HFF-Myc (cell line): Measurements from ENCODE around the gene ARPC2.

Experiments used
- DNase-seq: peaks from one replicate; pipeline ENCODE4 v3.0.0-alpha.2; 2011; ENCODE audit warnings: low read depth; ENCODE audit errors: extremely low read depth
- H3K4me3 ChIP-seq: replicated peaks from 2 replicates; pipeline ENCODE4 v1.5.1; 2011; ENCODE audit warnings: low read depth, mild to moderate bottlenecking, control low read depth, low read length
- CTCF ChIP-seq: IDR thresholded peaks from 2 replicates; pipeline ENCODE4 v1.5.1; 2012; ENCODE audit warnings: mild to moderate bottlenecking, low read depth, low read length, control low read depth; ENCODE audit errors: missing control alignments

The ARPC2 gene

DNA sequence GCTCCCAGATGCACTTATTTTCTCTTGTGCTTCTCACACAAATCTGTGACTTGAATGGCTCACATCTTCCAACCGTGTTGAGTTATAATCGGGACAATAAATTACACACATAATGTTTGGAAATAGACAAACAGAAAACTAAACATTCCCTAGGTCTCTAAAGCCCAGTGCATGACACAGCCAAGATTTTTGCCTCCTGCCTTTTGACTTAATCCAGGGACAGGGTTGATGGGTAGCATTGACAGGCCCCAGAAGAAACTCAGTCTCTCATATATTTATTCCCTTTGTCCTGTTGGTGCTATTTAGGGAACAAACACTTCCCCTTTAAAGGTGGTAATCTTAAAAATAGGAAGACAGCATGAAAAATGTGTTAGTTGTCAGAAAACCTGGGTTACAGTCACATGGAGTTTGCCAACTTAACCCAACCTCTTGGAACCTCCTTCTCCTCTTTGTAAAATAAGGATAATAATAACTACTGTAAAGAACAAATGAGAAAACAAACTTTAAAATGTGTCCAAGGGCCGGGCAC, 24.0 kb upstream of the ARPC2 start:
- H3K4me3 ChIP-seq: no peak overlapping the region
- TF ChIP-seq CTCF: no peak
- no peak for DNase-seq

- DNase-seq: no peak
- no peak overlapping the region for H3K4me3 ChIP-seq
- TF ChIP-seq CTCF: no peak
Measured at GRCh38 chr2:218193701-218194100, 23.3 kb upstream of the ARPC2 start.

DNA sequence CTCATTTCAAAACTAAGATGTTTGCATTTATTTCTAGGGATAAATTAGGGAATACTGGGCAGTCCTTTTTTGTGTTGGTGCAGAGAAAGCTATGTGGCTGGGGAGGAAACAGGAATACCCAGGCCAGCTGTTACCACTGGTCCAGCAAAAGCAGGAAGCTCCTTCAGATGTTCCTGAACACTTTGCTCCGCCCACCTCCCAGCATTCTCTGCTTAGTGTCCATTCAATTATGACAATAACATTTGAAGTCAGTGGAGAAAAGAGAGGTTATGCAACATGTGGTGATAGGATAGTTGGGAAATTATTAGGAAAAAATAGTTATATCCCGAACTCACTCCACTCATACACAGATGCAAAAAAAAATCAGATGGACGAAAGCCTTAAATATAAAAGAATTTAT, 22.1 kb upstream of the ARPC2 start:
- no peak for DNase-seq
- no peak overlapping the region for H3K4me3 ChIP-seq
- TF ChIP-seq CTCF: no peak

- no peak for TF ChIP-seq CTCF
- H3K4me3 ChIP-seq: no peak overlapping the region
- no peak for DNase-seq
Measured at GRCh38 chr2:218196974-218197373, 20.0 kb upstream of the ARPC2 start.

GRCh38 chr2:218202266-218202665, 14.7 kb upstream of the ARPC2 start:
- no peak for DNase-seq
- TF ChIP-seq CTCF: no peak
- no peak overlapping the region for H3K4me3 ChIP-seq

DNA sequence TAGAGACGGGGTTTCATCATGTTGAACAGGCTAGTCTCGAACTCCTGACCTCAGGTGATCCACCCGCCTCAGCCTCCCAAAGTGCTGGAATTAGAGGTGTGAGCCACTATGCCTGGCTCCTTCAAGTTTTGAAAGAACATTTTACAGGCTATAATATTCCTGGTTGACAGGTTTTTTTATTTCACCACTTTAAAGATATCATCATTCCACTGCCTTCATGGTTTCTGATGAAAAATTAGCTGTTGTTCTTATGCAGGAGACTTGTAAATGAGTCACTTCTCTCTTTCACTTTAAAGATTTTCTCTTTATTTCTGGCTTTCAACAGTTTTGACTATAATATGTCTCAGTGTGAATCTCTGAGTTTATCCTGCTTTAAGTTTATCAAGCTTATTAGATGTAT, 7.9 kb upstream of the ARPC2 start:
- no peak for TF ChIP-seq CTCF

GRCh38 chr2:218214116-218214515, 2.9 kb upstream of the ARPC2 start:
- TF ChIP-seq CTCF: no peak
- H3K4me3 ChIP-seq: no peak overlapping the region
- no peak for DNase-seq

More for the DNA sequence above, 7.9 kb upstream of the ARPC2 start:
- no peak for DNase-seq
- no peak overlapping the region for H3K4me3 ChIP-seq
